Liver (tissue), 2 donors: ENCODE results near the gene SRCAP.

Source experiments
- CTCF ChIP-seq: fragments of 150-350 bp; IDR thresholded peaks from 2 replicates; pipeline ENCODE4 v1.5.1; 2017; ENCODE audit warnings: improper control_type of control experiment, low read depth, low read length; ENCODE audit not compliant: missing input control
- REST ChIP-seq: IDR thresholded peaks from 2 replicates; pipeline ENCODE4 v1.6.1; 2016; ENCODE audit warnings: antibody characterized with exemption, mild to moderate bottlenecking
- YY1 ChIP-seq: IDR thresholded peaks from 2 replicates; pipeline ENCODE4 v1.6.1; 2016; ENCODE audit warnings: antibody characterized with exemption, mild to moderate bottlenecking
- donor health status: healthy.

GRCh38 chr16:30785126-30786106, 86.4 kb downstream of the SRCAP start:
- TF ChIP-seq CTCF (no peak), REST (no peak), YY1 (no peak)
